Activated CD4-positive, alpha-beta T cell treated with anti-CD3 and anti-CD28 coated beads for 1 hour (primary cell): ENCODE results near the gene SLC2A6.

Experiments used
- DNase-seq: peaks from one replicate; pipeline ENCODE4 v3.0.0-alpha.2; 2020

SLC2A6 gene

GRCh38 chr9:133495327-133496293, 16.7 kb upstream of the SLC2A6 start:
- no peak for DNase-seq

DNA sequence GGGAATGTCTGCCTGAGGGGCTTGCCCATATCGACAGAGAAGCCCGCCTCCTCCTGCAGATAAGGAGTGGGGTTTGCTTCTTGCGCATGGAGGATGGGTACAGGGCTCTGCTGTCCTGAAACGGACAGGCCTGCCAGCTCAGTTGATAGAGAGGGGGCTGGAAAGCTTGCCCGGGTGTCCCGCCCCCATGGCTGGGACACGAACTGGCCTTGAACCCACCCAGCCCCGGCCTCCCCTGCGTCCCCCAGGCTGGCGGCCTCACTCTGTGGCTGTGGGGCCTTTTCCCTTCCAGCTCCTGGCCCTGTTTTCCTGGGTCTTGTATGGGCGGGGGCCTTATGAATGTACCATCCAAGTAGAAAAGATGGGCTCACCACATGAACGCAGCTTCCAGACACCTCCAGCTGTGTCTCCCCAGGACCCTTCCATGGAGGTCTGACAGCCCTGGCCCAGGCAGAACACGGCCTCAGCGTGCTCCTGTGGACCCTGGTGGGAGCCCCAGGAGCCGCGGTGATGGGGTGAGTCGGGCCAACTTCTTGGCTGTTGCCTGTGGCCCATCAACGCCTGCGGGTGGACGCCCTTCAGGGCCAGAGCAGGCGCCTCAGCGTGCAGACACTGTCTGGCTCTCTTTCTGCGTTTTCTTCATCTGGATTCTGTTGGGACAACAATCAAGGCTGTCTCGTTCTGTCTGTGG, 15.9 kb upstream of the SLC2A6 start:
- DNase-seq = no peak

GRCh38 chr9:133493845-133494540, 15.1 kb upstream of the SLC2A6 start:
- no peak for DNase-seq

- no peak for DNase-seq
Measured at GRCh38 chr9:133493428-133493827, 14.5 kb upstream of the SLC2A6 start.

DNA sequence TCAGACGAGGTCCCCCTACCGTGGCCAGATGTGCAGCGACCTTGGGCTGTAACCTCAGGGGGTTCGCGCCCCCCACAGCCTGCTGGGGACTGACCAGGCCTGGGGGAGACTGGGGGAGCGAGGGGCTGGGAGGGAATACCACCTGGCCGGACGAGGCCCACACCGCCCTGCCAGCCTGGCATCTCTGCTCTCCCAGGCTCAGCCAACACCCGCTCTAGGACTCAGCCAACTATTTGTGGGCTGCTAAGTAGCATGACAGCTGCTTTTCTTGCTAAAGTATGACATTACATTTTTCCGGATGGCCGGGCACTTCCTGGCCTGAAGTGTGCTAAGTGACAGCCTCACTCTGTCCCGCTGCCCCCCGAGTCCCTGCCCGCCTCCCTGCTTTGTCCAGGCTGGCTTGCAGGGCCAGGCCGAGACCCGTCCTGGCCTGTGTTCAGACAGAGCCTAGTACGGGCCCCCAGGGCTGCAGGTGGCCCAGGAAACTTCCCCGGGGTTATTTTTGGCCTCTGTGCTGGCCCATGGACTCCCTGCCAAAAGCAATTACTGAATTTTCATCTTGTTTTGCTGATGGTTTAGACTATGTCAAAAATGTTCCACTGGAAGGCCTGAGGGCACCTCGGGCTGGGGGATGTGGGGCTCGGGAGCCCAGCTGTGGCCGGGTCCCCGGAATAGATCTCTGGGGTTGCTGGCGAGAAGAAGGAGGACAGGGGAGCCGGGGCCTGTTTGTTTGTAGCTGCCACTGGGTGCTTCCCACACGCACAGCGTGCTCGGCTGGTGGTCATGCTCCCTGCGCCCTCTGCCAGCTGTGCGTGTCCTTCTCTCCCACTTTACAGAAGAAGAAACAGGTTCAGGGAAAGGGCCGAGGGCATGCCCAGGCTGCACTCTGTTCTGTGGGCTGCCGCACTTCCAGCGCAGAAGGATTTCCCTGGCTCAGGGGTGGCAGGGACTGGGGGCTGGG, 13.4 kb upstream of the SLC2A6 start:
- no peak for DNase-seq

DNA sequence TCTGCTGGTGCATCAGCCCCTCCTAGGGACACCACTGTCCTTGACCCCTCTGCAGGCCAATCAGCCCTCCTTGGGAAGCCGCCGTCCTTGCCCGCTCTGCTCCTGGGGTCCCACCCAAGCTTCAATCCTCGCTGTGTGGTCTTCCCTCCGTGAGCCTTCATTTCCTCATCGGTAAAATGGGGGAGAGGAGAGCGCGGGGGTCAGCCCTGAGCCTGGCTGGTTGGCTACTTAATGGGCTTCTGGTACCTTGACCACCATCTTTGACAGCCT, 12.7 kb upstream of the SLC2A6 start:
- DNase-seq = no peak

GRCh38 chr9:133490865-133491655, 12.2 kb upstream of the SLC2A6 start:
- DNase-seq = no peak

DNA sequence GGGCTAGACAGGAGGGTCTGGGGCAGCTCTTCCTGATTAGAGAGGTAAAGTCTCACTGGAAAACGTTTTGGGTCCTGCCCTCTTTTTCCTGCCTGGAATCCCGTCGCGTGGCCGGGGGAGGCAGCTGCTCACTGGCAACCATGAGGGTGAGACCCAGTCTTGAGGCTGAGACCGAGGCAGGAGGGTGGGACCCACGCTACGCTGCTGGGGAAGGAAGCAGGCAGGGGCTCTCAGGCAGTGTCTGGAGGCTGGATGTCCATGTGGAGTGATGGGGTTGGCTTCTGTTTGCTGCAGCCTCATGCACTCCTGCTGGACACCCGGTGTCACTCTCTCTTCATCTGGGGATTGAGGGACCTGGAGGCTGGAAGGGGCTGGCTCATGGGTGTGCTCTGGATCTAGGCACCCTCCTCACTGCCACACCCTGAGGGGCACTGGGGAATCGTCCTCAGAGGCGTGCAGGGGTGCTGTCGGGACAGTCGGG, 11.3 kb upstream of the SLC2A6 start:
- no peak for DNase-seq

DNA sequence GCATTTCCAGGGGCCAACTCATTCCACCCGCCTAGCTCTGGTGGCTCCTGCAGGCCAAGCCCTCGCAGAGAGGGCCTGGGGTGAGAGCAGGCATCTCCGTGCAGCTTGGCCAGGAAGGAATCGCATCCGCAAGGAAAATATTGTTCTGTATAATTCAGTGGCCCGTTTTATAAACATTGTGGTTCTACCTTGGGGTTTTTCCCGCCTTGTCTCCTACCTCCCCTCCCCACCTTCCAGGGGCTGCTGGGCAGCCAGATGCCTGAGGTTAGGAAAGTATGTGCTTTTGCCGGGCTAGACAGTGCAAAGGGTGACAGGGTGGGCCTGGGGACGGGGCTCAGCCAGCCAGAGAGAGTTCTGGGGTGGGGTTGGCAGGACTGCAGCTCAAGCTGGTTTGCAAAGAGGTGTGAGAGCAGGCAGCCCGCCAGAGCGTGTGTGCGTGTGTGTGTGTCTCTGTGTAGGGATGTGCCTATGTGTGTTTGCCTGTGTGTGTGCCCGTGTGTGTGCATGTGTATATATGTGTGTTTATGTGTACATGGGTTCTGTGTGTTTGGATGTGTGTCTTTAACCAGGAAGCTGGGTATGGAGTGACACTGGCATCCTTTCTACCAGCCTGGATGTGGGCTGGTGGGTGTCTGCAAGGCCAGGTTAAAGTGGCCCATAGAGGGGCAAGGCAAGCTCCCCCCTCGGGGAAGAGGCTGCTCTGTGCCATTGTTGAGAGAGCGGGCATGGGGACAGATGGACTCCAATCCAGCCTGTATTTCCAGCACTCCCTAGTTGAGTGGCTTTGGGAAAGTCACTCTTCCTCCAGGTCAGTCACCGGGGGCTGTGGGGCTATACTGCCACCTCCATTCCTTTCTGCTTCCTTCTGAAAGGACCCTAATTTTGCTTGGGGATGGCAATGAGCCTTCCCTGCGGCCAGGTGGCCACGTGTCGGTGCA, 10.6 kb upstream of the SLC2A6 start:
- DNase-seq = no peak

- no peak for DNase-seq
Measured at GRCh38 chr9:133488686-133489252, 9.9 kb upstream of the SLC2A6 start.

DNA sequence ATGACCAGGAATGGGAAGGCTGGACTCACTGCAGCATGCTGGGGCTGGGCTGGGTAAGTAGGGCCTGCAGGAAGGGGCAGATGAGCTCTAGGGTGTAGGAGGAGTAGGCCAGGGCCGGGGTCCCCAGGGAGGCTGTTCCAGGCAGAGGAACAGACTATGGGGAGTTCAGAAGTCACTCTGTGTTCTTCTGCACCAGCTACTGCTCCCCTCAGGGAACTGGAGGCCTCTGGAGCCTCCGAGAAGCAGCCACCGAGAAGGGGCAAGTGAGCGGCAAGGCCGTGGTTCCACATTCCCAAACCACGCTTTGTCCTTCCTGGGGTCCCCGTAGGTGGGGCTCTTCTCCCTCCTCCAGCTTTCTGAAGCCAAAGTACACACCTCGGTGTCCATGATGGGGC, 8.4 kb upstream of the SLC2A6 start:
- DNase-seq = no peak

DNA sequence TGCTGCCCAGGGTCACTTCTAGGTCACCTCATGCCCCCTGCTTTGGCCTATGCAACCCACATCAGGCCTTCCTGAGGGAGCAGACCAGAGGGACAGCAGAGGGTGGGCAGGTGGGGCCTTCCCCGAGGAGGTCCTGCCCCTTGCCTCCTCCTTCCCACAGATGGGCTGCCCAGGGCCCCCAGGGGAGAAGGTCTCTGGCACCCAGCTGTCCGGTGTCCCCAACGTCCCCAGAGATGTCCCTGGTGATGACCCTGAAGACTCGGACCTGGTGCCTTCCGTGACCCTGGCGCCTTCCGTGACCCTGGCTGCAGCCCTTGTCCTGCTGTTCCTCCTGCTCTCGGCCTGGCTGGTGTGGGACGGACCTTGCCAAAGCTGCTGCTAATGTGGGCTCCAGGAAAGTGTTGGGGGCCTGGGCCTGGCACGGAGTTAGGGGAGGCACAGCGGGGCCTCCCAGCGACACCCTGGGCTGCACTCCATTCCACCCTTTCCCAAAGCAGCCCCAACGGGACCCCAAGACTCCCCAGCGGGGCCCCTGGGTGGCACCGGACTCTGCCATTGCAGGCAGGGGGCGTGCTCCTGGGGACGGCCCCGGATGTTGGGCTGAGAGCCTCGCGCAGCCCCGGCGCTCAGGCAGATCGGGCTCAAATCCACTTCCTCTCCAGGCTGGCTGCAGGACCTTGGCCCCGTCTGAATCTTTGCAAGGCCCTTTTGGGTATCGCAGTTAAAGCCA, 6.8 kb upstream of the SLC2A6 start:
- DNase-seq = no peak

- DNase-seq = no peak
Measured at GRCh38 chr9:133484671-133485437, 6.0 kb upstream of the SLC2A6 start.

- no peak for DNase-seq
Measured at GRCh38 chr9:133483611-133484010, 4.7 kb upstream of the SLC2A6 start.

- no peak for DNase-seq
Measured at GRCh38 chr9:133477992-133478850, 678 bp downstream of the SLC2A6 start.

DNA sequence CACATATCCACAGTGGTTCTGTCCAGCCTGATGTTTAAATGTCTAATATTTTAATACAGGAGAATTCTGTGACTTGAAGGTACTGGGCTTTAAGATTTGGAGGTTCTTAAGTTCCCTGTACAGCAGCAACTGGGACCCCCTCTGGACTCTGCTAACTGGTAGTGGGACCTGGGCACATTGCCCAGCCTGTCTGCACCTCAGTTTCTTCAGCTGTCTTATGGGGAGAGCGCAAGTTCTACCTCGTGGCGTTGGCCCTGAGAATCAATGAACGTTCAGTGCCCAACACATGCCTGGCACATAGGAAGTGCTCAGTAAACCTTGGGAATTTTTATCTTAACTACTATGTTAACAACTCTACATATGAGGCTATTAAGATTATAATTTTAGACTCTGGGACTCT, 1.4 kb downstream of the SLC2A6 start:
- DNase-seq = no peak

- DNase-seq = no peak
Measured at GRCh38 chr9:133476941-133477340, 2.0 kb downstream of the SLC2A6 start.
